ENCODE results near the gene CLEC18A.

The CLEC18A gene

GRCh38 chr16:69937465-69937951 lies 13.6 kb upstream of the CLEC18A start (continued):
- no peak for TF ChIP-seq ZNF26 (tag by site-specific recombination; IDR thresholded peaks at IDR 0.05)
- no peak for TF ChIP-seq ZNF366 (tag by site-specific recombination; conservative IDR thresholded peaks at IDR 0.05)
- TF ChIP-seq ZNF560 (tag by site-specific recombination; IDR thresholded peaks at IDR 0.05; ENCODE audit: borderline replicate concordance) = no peak
- TF ChIP-seq ZNF645 (tag by site-specific recombination; IDR thresholded peaks at IDR 0.05) = no peak

- CTCF ChIA-PET = interaction anchor here (1.3 kb wide), 1 partner anchor 9 kb away, joined by 4 read pairs; no protein-coding TSS in a partner anchor
Observed at GRCh38 chr16:69938981-69939820, 11.9 kb upstream of the CLEC18A start.

GRCh38 chr16:69939821-69940585 lies 11.1 kb upstream of the CLEC18A start:
- ChIA-PET POLR2A (no interaction called here), CTCF (interaction anchor here (1.3 kb wide), 1 partner anchor 10 kb away, joined by 4 read pairs; no protein-coding TSS in a partner anchor)
- peaks cover 0 to 52% of the 10 kb centered on the region in 2 experiments; a peak in 1 of 3 replicates for H3K36me3 ChIP-seq (ENCODE audit: control insufficient read depth in 2 of 2, insufficient read depth in 1 of 2, low read length in 2 of 2)
- no peaks in the 10 kb centered on the region for H3K9me3 ChIP-seq (ENCODE audit: control insufficient read depth, insufficient read depth, low read depth, low read length)
- H3K27ac ChIP-seq (ENCODE audit: extremely low read depth, low read depth, low read length) = no peak overlapping the region
- no peaks in the 10 kb centered on the region for H3K4me1 ChIP-seq (ENCODE audit: control insufficient read depth, insufficient read depth, low read length)
- no peak overlapping the region for H3K4me3 ChIP-seq (ENCODE audit: low read depth, low read length)
- TF ChIP-seq ZNF785 (tag by site-specific recombination; IDR thresholded peaks at IDR 0.05) = no peak
- TF ChIP-seq GLI4 (tag by site-specific recombination; IDR thresholded peaks at IDR 0.05) = no peak
- no peak for TF ChIP-seq ZNF211 (tag by site-specific recombination; IDR thresholded peaks at IDR 0.05; ENCODE audit: low read depth)
- TF ChIP-seq HIC1 (tag by site-specific recombination; IDR thresholded peaks at IDR 0.05) = no peak
- no peak for TF ChIP-seq ZNF140 (tag by site-specific recombination; IDR thresholded peaks at IDR 0.05)
- no peak for TF ChIP-seq GLIS2 (tag by site-specific recombination; IDR thresholded peaks at IDR 0.05)
- TF ChIP-seq ZNF433 (tag by site-specific recombination; IDR thresholded peaks at IDR 0.05; ENCODE audit: low read depth) = no peak
- no peak for TF ChIP-seq ZBTB7A (tag by site-specific recombination; IDR thresholded peaks at IDR 0.05; ENCODE audit: low read depth)
- TF ChIP-seq ZNF76 (tag by site-specific recombination; IDR thresholded peaks at IDR 0.05; ENCODE audit: borderline replicate concordance, low read depth) = no peak
- no peak for TF ChIP-seq SCRT2 (tag by site-specific recombination; IDR thresholded peaks at IDR 0.05)
- no peak for TF ChIP-seq ZBTB10 (tag by site-specific recombination; IDR thresholded peaks at IDR 0.05)
- no peak for TF ChIP-seq ZNF138 (tag by site-specific recombination; IDR thresholded peaks at IDR 0.05; ENCODE audit: borderline replicate concordance)
- no peak for TF ChIP-seq SP2 (tag by site-specific recombination; IDR thresholded peaks at IDR 0.05)
- no peak for TF ChIP-seq ZNF175 (tag by site-specific recombination; IDR thresholded peaks at IDR 0.05)
- TF ChIP-seq ZNF658 (tag by site-specific recombination; IDR thresholded peaks at IDR 0.05) = no peak

More at GRCh38 chr16:69938981-69939820, 11.9 kb upstream of the CLEC18A start:
- Histone ChIP-seq H3K4me3 (ENCODE audit: low read depth, low read length) (no peak overlapping the region), H3K27ac (ENCODE audit: extremely low read depth, low read depth, low read length) (no peak overlapping the region), H3K4me1 (ENCODE audit: control insufficient read depth, insufficient read depth, low read length) (no peaks in the 10 kb centered on the region), H3K9me3 (ENCODE audit: control insufficient read depth, insufficient read depth, low read depth, low read length) (no peaks in the 10 kb centered on the region), H3K36me3 (ENCODE audit: control insufficient read depth in 2 of 2, insufficient read depth in 1 of 2, low read length in 2 of 2) (peaks cover 0 to 60% of the 10 kb centered on the region in 2 experiments; a peak in 1 of 3 replicates)
- POLR2A ChIA-PET = no interaction called here
- TF ChIP-seq ZSCAN5A (tag by site-specific recombination; IDR thresholded peaks at IDR 0.05) = no peak
- TF ChIP-seq KLF7 (tag by site-specific recombination; IDR thresholded peaks at IDR 0.05; ENCODE audit: borderline replicate concordance) = no peak

All from HEK293 (cell line).